ENCODE results near the gene ROBO1. TPM values are rescaled to one million over a fixed set of nuclear protein-coding genes. Genes with fewer than 3 reads are reported as not detected.
A peak's percentile ranks its signal among the peaks of the same experiment; 100 is the strongest.

Gene ROBO1
- total RNA-seq, 1 experiment from 2014 or later, result 35.5 TPM

- TF ChIP-seq EZH2 (IDR thresholded peaks at IDR 0.05; ENCODE audit: low read length, unreplicated experiment) (no peak), EZH2phosphoT487 (IDR thresholded peaks at IDR 0.05; ENCODE audit: borderline replicate concordance, low read length) (no peak), CTCF (conservative IDR thresholded peaks at IDR 0.05; ENCODE audit: low read depth, low read length) (peak; percentile 79)
- H3K4me3 ChIP-seq (ENCODE audit: low read length), result no peak overlapping the region
- ChIA-PET CTCF (no interaction called here), POLR2A (ENCODE audit: unreplicated experiment) (no interaction called here)
- intact Hi-C loops (cut with micrococcal nuclease), result loop anchor here (1.0 to 5.0 kb wide), 4 partner anchors 319 to 703 kb away; no protein-coding TSS in a partner anchor
- no peak overlapping the region for H2AFZ ChIP-seq (ENCODE audit: low read length)
- BruUV-seq (replicated peaks), result no TSS peak
- no peaks in the 10 kb centered on the region for H3K9me2 ChIP-seq (replicated peaks; ENCODE audit: low read length)
- H3K79me2 ChIP-seq (ENCODE audit: low read length), result no peaks in the 10 kb centered on the region
- no peaks in the 10 kb centered on the region for H3K9me3 ChIP-seq (ENCODE audit: low read length)
- H3K36me3 ChIP-seq (ENCODE audit: low read depth, low read length), result no peaks in the 10 kb centered on the region
- no peak overlapping the region for H3K9ac ChIP-seq (ENCODE audit: low read length)
- H3K27me3 ChIP-seq (ENCODE audit: low read length), result no peaks in the 10 kb centered on the region
- ATAC-seq (no peak), DNase-seq (peak; percentile 76)
- no peaks in the 10 kb centered on the region for H3F3A ChIP-seq (ENCODE audit: low read length, unreplicated experiment)
- no peaks in the 10 kb centered on the region for H4K20me1 ChIP-seq (ENCODE audit: low read length)
- no peak overlapping the region for H3K4me2 ChIP-seq (ENCODE audit: low read length)
- H3K27ac ChIP-seq (ENCODE audit: low read length), result no peak overlapping the region
- H3K4me1 ChIP-seq (ENCODE audit: insufficient read depth, low read length), result no peaks in the 10 kb centered on the region
Observed at GRCh38 chr3:78659386-78659987, 1108.3 kb downstream of the ROBO1 start.

GRCh38 chr3:78647726-78648125, 1120.1 kb downstream of the ROBO1 start:
- Histone ChIP-seq H3K9ac (ENCODE audit: low read length) (no peak overlapping the region), H3F3A (ENCODE audit: low read length, unreplicated experiment) (no peaks in the 10 kb centered on the region), H3K79me2 (ENCODE audit: low read length) (no peaks in the 10 kb centered on the region), H3K9me2 (replicated peaks; ENCODE audit: low read length) (no peaks in the 10 kb centered on the region), H3K4me2 (ENCODE audit: low read length) (peak overlapping the region; percentile 5; the same call in 1 of the 2 replicates), H4K20me1 (ENCODE audit: low read length) (no peaks in the 10 kb centered on the region), H2AFZ (ENCODE audit: low read length) (no peak overlapping the region), H3K9me3 (ENCODE audit: low read length) (no peaks in the 10 kb centered on the region), H3K4me1 (ENCODE audit: insufficient read depth, low read length) (peaks cover 13% of the 10 kb centered on the region), H3K36me3 (ENCODE audit: low read depth, low read length) (no peaks in the 10 kb centered on the region), H3K27ac (ENCODE audit: low read length) (no peak overlapping the region), H3K4me3 (ENCODE audit: low read length) (no peak overlapping the region), H3K27me3 (ENCODE audit: low read length) (no peaks in the 10 kb centered on the region)
- ATAC-seq (peak; percentile 55), DNase-seq (peak; percentile 39)
- intact Hi-C loops (cut with micrococcal nuclease), result loop anchor here (5.0 kb wide), 2 partner anchors 440 to 1390 kb away; no protein-coding TSS in a partner anchor
- no TSS peak for BruUV-seq (replicated peaks)
- ChIA-PET POLR2A (ENCODE audit: unreplicated experiment) (interaction anchor here (0.7 kb wide), 1 partner anchor 1609 kb away, joined by 3 read pairs; no protein-coding TSS in a partner anchor), CTCF (no interaction called here)
- TF ChIP-seq EZH2phosphoT487 (IDR thresholded peaks at IDR 0.05; ENCODE audit: borderline replicate concordance, low read length), result no peak
- no peak for TF ChIP-seq CTCF (conservative IDR thresholded peaks at IDR 0.05; ENCODE audit: low read depth, low read length)
- TF ChIP-seq EZH2 (IDR thresholded peaks at IDR 0.05; ENCODE audit: low read length, unreplicated experiment), result no peak

Data from PC-3 (cell line).